H9 (cell line): ENCODE data around the gene MYO1E. TPM values are rescaled to one million over a fixed set of nuclear protein-coding genes. Genes with fewer than 3 reads are reported as not detected.

Experiments
- DNase-seq: peaks from one replicate; pipeline ENCODE4 v3.0.0-alpha.2; 2017
- H2AFZ ChIP-seq: one replicate; pipeline ENCODE4 v1.6.1; 2013; ENCODE audit warnings: mild to moderate bottlenecking, low read length, control low read depth, moderate library complexity
- H2AK5ac ChIP-seq: 2 replicates; pipeline ENCODE4 v1.6.1; 2013; ENCODE audit warnings: low read length, control low read depth, mixed read lengths; ENCODE audit not compliant: insufficient read length
- H2BK120ac ChIP-seq: one replicate; pipeline ENCODE4 v1.6.1; 2013; ENCODE audit warnings: low read depth, mild to moderate bottlenecking, low read length, control low read depth, inconsistent platforms; ENCODE audit not compliant: poor library complexity, severe bottlenecking
- H2BK12ac ChIP-seq: 2 replicates; pipeline ENCODE4 v1.6.1; 2013; ENCODE audit warnings: low read length, control low read depth, mixed read lengths, low read depth; ENCODE audit not compliant: insufficient read length
- H2BK15ac ChIP-seq: 2 replicates; pipeline ENCODE4 v1.6.1; 2013; ENCODE audit warnings: low read depth, low read length, control low read depth
- H2BK20ac ChIP-seq: one replicate; pipeline ENCODE4 v1.6.1; 2013; ENCODE audit warnings: low read depth, mild to moderate bottlenecking, low read length, control low read depth, inconsistent platforms; ENCODE audit not compliant: poor library complexity, severe bottlenecking
- H2BK5ac ChIP-seq: 2 replicates; pipeline ENCODE4 v1.6.1; 2013; ENCODE audit warnings: low read length, control low read depth, mixed read lengths; ENCODE audit not compliant: insufficient read length
- H3K14ac ChIP-seq: 2 replicates; pipeline ENCODE4 v1.6.1; 2013; ENCODE audit warnings: low read length, control low read depth; ENCODE audit not compliant: insufficient read depth
- H3K18ac ChIP-seq: 2 replicates; pipeline ENCODE4 v1.6.1; 2013; ENCODE audit warnings: low read depth, mild to moderate bottlenecking, mixed read lengths, low read length, control low read depth; ENCODE audit not compliant: insufficient read length
- H3K23ac ChIP-seq: 2 replicates; pipeline ENCODE4 v1.6.1; 2013; ENCODE audit warnings: low read length, control low read depth, mixed read lengths, low read depth; ENCODE audit not compliant: insufficient read length
- H3K23me2 ChIP-seq: 2 replicates; pipeline ENCODE4 v1.6.1; 2013; ENCODE audit warnings: low read depth, mild to moderate bottlenecking, mixed read lengths, low read length, control low read depth; ENCODE audit not compliant: insufficient read length, poor library complexity, severe bottlenecking
- H3K27ac ChIP-seq: 2 replicates; pipeline ENCODE4 v1.5.1; 2013; ENCODE audit warnings: low read length, control low read depth, mixed read lengths, low read depth; ENCODE audit not compliant: insufficient read length
- H3K27me3 ChIP-seq: 2 replicates; pipeline ENCODE4 v1.6.1; 2013; ENCODE audit warnings: low read length, control low read depth, inconsistent platforms; ENCODE audit not compliant: insufficient read depth
- H3K4ac ChIP-seq: 2 replicates; pipeline ENCODE4 v1.6.1; 2013; ENCODE audit warnings: low read depth, mild to moderate bottlenecking, control low read depth, inconsistent platforms, low read length, moderate library complexity
- H3K4me1 ChIP-seq: 2 replicates; pipeline ENCODE4 v1.6.1; 2013; ENCODE audit warnings: low read length, control low read depth, inconsistent platforms; ENCODE audit not compliant: insufficient read depth
- H3K4me2 ChIP-seq: 2 replicates; pipeline ENCODE4 v1.6.1; 2013; ENCODE audit warnings: low read length, control low read depth, mixed read lengths; ENCODE audit not compliant: insufficient read length, insufficient read depth
- H3K56ac ChIP-seq: 2 replicates; pipeline ENCODE4 v1.6.1; 2013; ENCODE audit warnings: low read depth, mild to moderate bottlenecking, mixed read lengths, low read length, control low read depth; ENCODE audit not compliant: insufficient read length
- H3K79me1 ChIP-seq: 2 replicates; pipeline ENCODE4 v1.6.1; 2013; ENCODE audit warnings: low read depth, mild to moderate bottlenecking, moderate library complexity, low read length, control low read depth, inconsistent platforms; ENCODE audit not compliant: insufficient read depth, poor library complexity, severe bottlenecking
- H3K79me2 ChIP-seq: 2 replicates; pipeline ENCODE4 v1.6.1; 2013; ENCODE audit warnings: low read length, control low read depth, inconsistent platforms; ENCODE audit not compliant: insufficient read depth
- H3K9ac ChIP-seq: 2 replicates; pipeline ENCODE4 v1.6.1; 2013; ENCODE audit warnings: low read length, control low read depth, mixed read lengths; ENCODE audit not compliant: insufficient read length; ENCODE audit errors: extremely low read depth
- H3K9me3 ChIP-seq: one replicate; pipeline ENCODE4 v1.6.1; 2013; ENCODE audit warnings: low read depth, low read length, inconsistent platforms; ENCODE audit not compliant: control insufficient read depth
- H3T11ph ChIP-seq: one replicate; pipeline ENCODE4 v1.6.1; 2013; ENCODE audit warnings: mild to moderate bottlenecking, low read length, control low read depth, inconsistent platforms
- H4K20me1 ChIP-seq: one replicate; pipeline ENCODE4 v1.6.1; 2013; ENCODE audit not compliant: control insufficient read depth, insufficient read length, insufficient read depth
- H4K5ac ChIP-seq: 2 replicates; pipeline ENCODE4 v1.6.1; 2013; ENCODE audit warnings: low read depth, mild to moderate bottlenecking, mixed read lengths, low read length, control low read depth; ENCODE audit not compliant: insufficient read length
- H4K8ac ChIP-seq: replicated peaks from 2 replicates; pipeline ENCODE4 v1.6.1; 2013; ENCODE audit warnings: low read length, control low read depth, mixed read lengths, low read depth; ENCODE audit not compliant: insufficient read length
- H4K91ac ChIP-seq: 2 replicates; pipeline ENCODE4 v1.6.1; 2013; ENCODE audit warnings: low read depth, mild to moderate bottlenecking, moderate library complexity, mixed read lengths, low read length, control low read depth; ENCODE audit not compliant: insufficient read length
- H3K27ac Mint-ChIP-seq, 3 experiments: 2 replicates in 2 of 3; 3 replicates in 1 of 3; pipeline ENCODE4 v1.8.0; 2020 to 2021; ENCODE audit warnings: mixed read lengths in 3 of 3, mild to moderate bottlenecking in 1 of 3, moderate library complexity in 1 of 3
- H3K27me3 Mint-ChIP-seq: 2 replicates; pipeline ENCODE4 v1.8.0; 2021; ENCODE audit warnings: low read depth, mild to moderate bottlenecking, moderate library complexity, mixed read lengths
- H3K36me3 Mint-ChIP-seq, 3 experiments: 2 replicates in 2 of 3; 3 replicates in 1 of 3; pipeline ENCODE4 v1.8.0; 2020 to 2021; ENCODE audit warnings: low read depth in 3 of 3, mixed read lengths in 3 of 3; ENCODE audit not compliant: insufficient read depth in 1 of 3
- H3K4me1 Mint-ChIP-seq, 2 experiments: 2 replicates each; pipeline ENCODE4 v1.8.0; 2020; ENCODE audit warnings: mixed read lengths in 2 of 2
- H3K4me3 Mint-ChIP-seq, 2 experiments: 2 replicates in 1 of 2; 3 replicates in 1 of 2; pipeline ENCODE4 v1.8.0; 2020 to 2021; ENCODE audit warnings: mild to moderate bottlenecking in 2 of 2, mixed read lengths in 2 of 2, moderate library complexity in 1 of 2
- H3K9me3 Mint-ChIP-seq, 2 experiments: 2 replicates in 1 of 2; 3 replicates in 1 of 2; pipeline ENCODE4 v1.8.0; 2020; ENCODE audit warnings: mild to moderate bottlenecking in 2 of 2, mixed read lengths in 2 of 2, moderate library complexity in 1 of 2
- WGBS: extraction: QIAGEN DNeasy Blood & Tissue Kit; methylation state at CpG from one replicate; pipeline ENCODE4 v1.1.7; 2013; ENCODE audit warnings: missing lambda C conversion rate, low lambda C conversion rate, mixed read lengths; ENCODE audit not compliant: insufficient read length; ENCODE audit errors: extremely low coverage; 5-methylcytosine and 5-hydroxymethylcytosine counted together
- total RNA-seq: library from RNA; stranded (reverse); gene quantifications from 2 replicates; pipeline ENCODE4 v1.2.1, GENCODE V29; 2021
- TF ChIP-seq, protein P1 (sequence below): fragments of 200-600 bp; sonication (generic); conservative IDR thresholded peaks from 3 replicates; pipeline ENCODE4 v1.8.0; 2021; ENCODE audit warnings: antibody characterized with exemption, mild to moderate bottlenecking

Gene MYO1E
- total RNA-seq, 1 experiment from 2014 or later: 235 TPM

DNA sequence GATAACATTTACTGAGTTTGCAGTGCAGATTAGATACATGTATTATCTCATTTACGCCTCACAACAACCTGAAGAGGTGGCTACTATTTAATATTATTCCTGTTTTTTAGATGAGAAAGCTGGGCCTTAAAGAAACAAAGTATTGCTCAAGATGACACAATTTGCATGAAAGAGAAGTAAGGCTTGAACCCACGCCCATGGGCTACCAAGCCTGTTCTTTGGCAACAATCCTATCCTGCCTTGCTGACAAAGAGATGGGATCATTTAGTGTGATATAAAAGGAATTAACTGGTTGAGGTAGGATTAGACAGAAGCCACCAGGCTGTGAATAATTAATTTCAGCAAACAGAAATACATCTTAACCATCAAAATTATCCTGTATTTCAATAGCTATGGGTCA is 175.2 kb downstream of the MYO1E start:
- H2BK120ac ChIP-seq: no peak overlapping the region
- no peak overlapping the region for H3K4me2 ChIP-seq
- TF ChIP-seq, protein P1, sequence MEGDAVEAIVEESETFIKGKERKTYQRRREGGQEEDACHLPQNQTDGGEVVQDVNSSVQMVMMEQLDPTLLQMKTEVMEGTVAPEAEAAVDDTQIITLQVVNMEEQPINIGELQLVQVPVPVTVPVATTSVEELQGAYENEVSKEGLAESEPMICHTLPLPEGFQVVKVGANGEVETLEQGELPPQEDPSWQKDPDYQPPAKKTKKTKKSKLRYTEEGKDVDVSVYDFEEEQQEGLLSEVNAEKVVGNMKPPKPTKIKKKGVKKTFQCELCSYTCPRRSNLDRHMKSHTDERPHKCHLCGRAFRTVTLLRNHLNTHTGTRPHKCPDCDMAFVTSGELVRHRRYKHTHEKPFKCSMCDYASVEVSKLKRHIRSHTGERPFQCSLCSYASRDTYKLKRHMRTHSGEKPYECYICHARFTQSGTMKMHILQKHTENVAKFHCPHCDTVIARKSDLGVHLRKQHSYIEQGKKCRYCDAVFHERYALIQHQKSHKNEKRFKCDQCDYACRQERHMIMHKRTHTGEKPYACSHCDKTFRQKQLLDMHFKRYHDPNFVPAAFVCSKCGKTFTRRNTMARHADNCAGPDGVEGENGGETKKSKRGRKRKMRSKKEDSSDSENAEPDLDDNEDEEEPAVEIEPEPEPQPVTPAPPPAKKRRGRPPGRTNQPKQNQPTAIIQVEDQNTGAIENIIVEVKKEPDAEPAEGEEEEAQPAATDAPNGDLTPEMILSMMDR: no peak
- no peak overlapping the region for H4K91ac ChIP-seq
- no peaks in the 10 kb centered on the region for H3K79me2 ChIP-seq
- no peaks in the 10 kb centered on the region for H3K9me3 ChIP-seq
- no peak overlapping the region for H2BK5ac ChIP-seq
- H3K14ac ChIP-seq: no peak overlapping the region
- H3K23ac ChIP-seq: no peak overlapping the region
- no peak overlapping the region for H2BK12ac ChIP-seq
- Mint-ChIP-seq H3K36me3 (peaks cover 4 to 88% (median 59%) of the 10 kb centered on the region in 3 experiments; a peak in 6 of 7 replicates), H3K9me3 (no peaks in the 10 kb centered on the region), H3K4me1 (no peaks in the 10 kb centered on the region), H3K27me3 (no peaks in the 10 kb centered on the region), H3K27ac (no peak overlapping the region), H3K4me3 (no peak overlapping the region)
- H4K20me1 ChIP-seq: no peaks in the 10 kb centered on the region
- no peak overlapping the region for H3K9ac ChIP-seq
- H3K56ac ChIP-seq: no peak overlapping the region
- H4K8ac ChIP-seq: no peak overlapping the region
- no peaks in the 10 kb centered on the region for H3K27me3 ChIP-seq
- no peak overlapping the region for H3T11ph ChIP-seq
- no peaks in the 10 kb centered on the region for H3K23me2 ChIP-seq
- H3K4me1 ChIP-seq: no peaks in the 10 kb centered on the region
- DNase-seq: no peak
- H2AFZ ChIP-seq: no peak overlapping the region
- no peak overlapping the region for H3K4ac ChIP-seq
- no peak overlapping the region for H2AK5ac ChIP-seq
- no CpG with 5 or more reads among the region's 2 CpGs for WGBS
- H2BK20ac ChIP-seq: no peak overlapping the region
- no peaks in the 10 kb centered on the region for H3K79me1 ChIP-seq
- H2BK15ac ChIP-seq: no peak overlapping the region
- no peak overlapping the region for H4K5ac ChIP-seq
- no peak overlapping the region for H3K18ac ChIP-seq
- no peak overlapping the region for H3K27ac ChIP-seq
